ENCODE data around the gene ACVRL1. TPM values are rescaled to one million over a fixed set of nuclear protein-coding genes. Genes with fewer than 3 reads are reported as not detected.

Gene ACVRL1
- total RNA-seq = 100 to 1,000 TPM in 3 of 4 donors, 10 to 100 TPM in 1; 77.4 to 133 (median 118) TPM

GRCh38 chr12:51907083-51907855 lies at the start of gene ACVRL1:
Gene ACVRL1, plus strand, starts transcription at chr12:51907504. Its CDS starts 4,971 bp downstream, at chr12:51912475.
- no peak for ATAC-seq
- no peaks in the 10 kb centered on the region for H3K9me3 ChIP-seq
- no peaks in the 10 kb centered on the region for H3K36me3 ChIP-seq
- peaks cover 0 to 74% (median 38%) of the 10 kb centered on the region in 3 donors for H3K4me1 ChIP-seq
- H3K27me3 ChIP-seq = peaks cover 60% of the 10 kb centered on the region
- H3K27ac ChIP-seq = peak within 1 kb of the TSS; percentile 83 to 93 (median 86)
- H3K4me3 ChIP-seq = peak within 1 kb of the TSS; percentile 42 to 57
- TF ChIP-seq POLR2A (IDR thresholded peaks at IDR 0.05) = peak in 1 of 2 donors; percentile 12
- TF ChIP-seq EP300 (IDR thresholded peaks at IDR 0.05) = no peak
- TF ChIP-seq POLR2AphosphoS5 (IDR thresholded peaks at IDR 0.05) = no peak
- TF ChIP-seq CTCF (IDR thresholded peaks at IDR 0.05) = peak in 2 of 4 experiments; percentile 2 to 6
- WGBS, 2 donors (ENCODE audit: low coverage in 1 of 2) = no CpG with 5 or more reads among the region's 74 CpGs

GRCh38 chr12:51860986-51861385 lies 46.3 kb upstream of the ACVRL1 start:
- Histone ChIP-seq H3K9me3 (no peaks in the 10 kb centered on the region), H3K27ac (no peak overlapping the region), H3K4me1 (peaks cover 0 to 23% (median 9%) of the 10 kb centered on the region in 3 donors), H3K27me3 (peaks cover 80% of the 10 kb centered on the region), H3K36me3 (no peaks in the 10 kb centered on the region), H3K4me3 (no peak overlapping the region)
- 74 to 83% methylated on average over 1 to 3 of the region's 3 CpGs for WGBS, 2 donors (ENCODE audit: low coverage in 1 of 2)
- TF ChIP-seq POLR2A (IDR thresholded peaks at IDR 0.05) (no peak), CTCF (IDR thresholded peaks at IDR 0.05) (no peak), EP300 (IDR thresholded peaks at IDR 0.05) (no peak), POLR2AphosphoS5 (IDR thresholded peaks at IDR 0.05) (no peak)
- no peak for ATAC-seq

GRCh38 chr12:51862947-51863346 lies 44.4 kb upstream of the ACVRL1 start:
- peaks cover 82% of the 10 kb centered on the region for H3K27me3 ChIP-seq
- peaks cover 0 to 19% (median 9%) of the 10 kb centered on the region in 3 donors for H3K4me1 ChIP-seq
- no peak overlapping the region for H3K4me3 ChIP-seq
- 87 to 94% methylated on average over 4 of the region's 4 CpGs for WGBS, 2 donors (ENCODE audit: low coverage in 1 of 2)
- ATAC-seq = no peak
- H3K36me3 ChIP-seq = no peaks in the 10 kb centered on the region
- no peak overlapping the region for H3K27ac ChIP-seq
- no peak for TF ChIP-seq EP300 (IDR thresholded peaks at IDR 0.05)
- no peak for TF ChIP-seq POLR2A (IDR thresholded peaks at IDR 0.05)
- no peak for TF ChIP-seq POLR2AphosphoS5 (IDR thresholded peaks at IDR 0.05)
- no peak for TF ChIP-seq CTCF (IDR thresholded peaks at IDR 0.05)
- no peaks in the 10 kb centered on the region for H3K9me3 ChIP-seq

DNA sequence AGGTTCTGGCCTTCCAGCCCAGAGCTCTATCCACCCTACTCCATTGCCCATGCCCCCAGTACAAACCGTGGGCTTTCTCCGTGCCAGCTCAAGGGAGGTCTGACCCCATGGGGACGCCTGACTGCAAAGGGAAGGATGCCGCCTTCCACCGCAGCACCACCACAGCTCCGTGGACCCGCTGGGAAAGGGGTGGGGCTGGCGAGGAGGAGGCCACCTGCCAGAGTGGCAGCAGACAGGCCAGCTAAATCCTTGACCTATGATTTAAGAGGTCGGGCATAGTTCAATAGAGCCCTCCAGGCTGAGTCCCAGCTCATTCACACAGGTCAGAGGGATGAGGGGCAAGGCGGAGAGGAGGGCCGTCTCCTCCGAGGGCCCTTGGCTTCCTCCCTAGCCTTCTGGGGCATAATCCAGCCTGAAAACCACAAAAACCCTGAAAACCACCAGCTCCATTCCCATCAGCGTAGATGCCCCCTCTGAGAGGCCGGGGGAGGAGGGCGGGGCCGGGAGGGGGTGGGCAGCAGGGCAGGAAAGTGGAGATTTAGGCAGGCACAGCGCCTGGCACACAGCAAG lies 43.9 kb upstream of the ACVRL1 start:
- WGBS, 2 donors (ENCODE audit: low coverage in 1 of 2) = no CpG with 5 or more reads among the region's 17 CpGs
- no peak for ATAC-seq

More for the DNA sequence above, 43.9 kb upstream of the ACVRL1 start:
- H3K9me3 ChIP-seq = no peaks in the 10 kb centered on the region
- peaks cover 0 to 19% (median 9%) of the 10 kb centered on the region in 3 donors for H3K4me1 ChIP-seq
- H3K4me3 ChIP-seq = peak overlapping the region in 1 of 2 donors; percentile 42
- TF ChIP-seq POLR2A (IDR thresholded peaks at IDR 0.05) = no peak
- TF ChIP-seq CTCF (IDR thresholded peaks at IDR 0.05) = no peak
- no peak for TF ChIP-seq EP300 (IDR thresholded peaks at IDR 0.05)
- no peak for TF ChIP-seq POLR2AphosphoS5 (IDR thresholded peaks at IDR 0.05)
- H3K36me3 ChIP-seq = no peaks in the 10 kb centered on the region
- no peak overlapping the region for H3K27ac ChIP-seq
- H3K27me3 ChIP-seq = peaks cover 87% of the 10 kb centered on the region
